Osteoblast (primary cell): Measurements from ENCODE around the gene ERBB3. TPM values are rescaled to one million over a fixed set of nuclear protein-coding genes. Genes with fewer than 3 reads are reported as not detected.
A peak's percentile ranks its signal among the peaks of the same experiment; 100 is the strongest.

Experiments used
- DNase-seq: peaks from one replicate; pipeline ENCODE4 v3.0.0; 2011; ENCODE audit warnings: low spot score, mixed read lengths; ENCODE audit not compliant: insufficient read length; ENCODE audit errors: missing footprints
- H2AFZ ChIP-seq: 2 replicates; pipeline ENCODE4 v1.6.0; 2011; ENCODE audit warnings: mild to moderate bottlenecking, low read length
- H3K27ac ChIP-seq: 2 replicates; pipeline ENCODE4 v1.5.1; 2011; ENCODE audit warnings: mild to moderate bottlenecking, low read depth, low read length, moderate library complexity
- H3K27me3 ChIP-seq: 2 replicates; pipeline ENCODE4 v1.6.0; 2012; ENCODE audit warnings: mild to moderate bottlenecking, control low read depth, inconsistent platforms, low read length, moderate library complexity; ENCODE audit not compliant: insufficient read depth
- H3K36me3 ChIP-seq: 2 replicates; pipeline ENCODE4 v1.5.1; 2011; ENCODE audit warnings: mild to moderate bottlenecking, low read length, control low read depth, moderate library complexity; ENCODE audit not compliant: insufficient read depth
- H3K4me1 ChIP-seq: 2 replicates; pipeline ENCODE4 v1.5.1; 2011; ENCODE audit warnings: mild to moderate bottlenecking, low read length, control low read depth, moderate library complexity; ENCODE audit not compliant: insufficient read depth
- H3K4me2 ChIP-seq: 2 replicates; pipeline ENCODE4 v1.6.0; 2011; ENCODE audit warnings: mild to moderate bottlenecking, low read length; ENCODE audit not compliant: insufficient read depth
- H3K4me3 ChIP-seq: fragments of 200-600 bp; sonication (generic); 3 replicates; pipeline ENCODE4 v1.5.1; 2012; ENCODE audit warnings: mild to moderate bottlenecking, low read length, inconsistent platforms; ENCODE audit not compliant: insufficient read depth
- H3K79me2 ChIP-seq: 2 replicates; pipeline ENCODE4 v1.6.0; 2012; ENCODE audit warnings: mild to moderate bottlenecking, low read length, control low read depth, inconsistent platforms; ENCODE audit not compliant: insufficient read depth
- H3K9me3 ChIP-seq: 2 replicates; pipeline ENCODE4 v1.5.1; 2011; ENCODE audit warnings: low read depth, low read length, control low read depth
- H4K20me1 ChIP-seq: 2 replicates; pipeline ENCODE4 v1.6.0; 2012; ENCODE audit warnings: mild to moderate bottlenecking, low read length, control low read depth; ENCODE audit not compliant: insufficient read depth
- CTCF ChIP-seq: IDR thresholded peaks from 2 replicates; pipeline ENCODE4 v1.5.1; 2011; ENCODE audit warnings: mild to moderate bottlenecking, low read depth, low read length, moderate library complexity; ENCODE audit errors: extremely low read depth
- total RNA-seq: library from RNA; depleted of rRNA; stranded (reverse); fragments of >200 nt; gene quantifications from 2 replicates; pipeline ENCODE4 v1.2.3, GENCODE V29; 2012

Gene ERBB3
- total RNA-seq, 1 donor, result 1.1 TPM

GRCh38 chr12:56117778-56118687, 38.1 kb downstream of the ERBB3 start, which contains the start of gene ZC3H10:
TSS of gene ZC3H10 (plus strand) at chr12:56118266. CDS start at chr12:56120563, 2,297 bp downstream.
- H3K36me3 ChIP-seq, result peaks cover 27% of the 10 kb centered on the region
- peaks cover 16% of the 10 kb centered on the region for H4K20me1 ChIP-seq
- peak within 1 kb of the TSS; percentile 85 for H3K4me3 ChIP-seq
- TF ChIP-seq CTCF, result peak; percentile 39
- peaks cover 29% of the 10 kb centered on the region for H3K4me1 ChIP-seq
- H3K9me3 ChIP-seq, result no peaks in the 10 kb centered on the region
- H2AFZ ChIP-seq, result peak within 1 kb of the TSS; percentile 61
- H3K27ac ChIP-seq, result peak within 1 kb of the TSS; percentile 92
- H3K27me3 ChIP-seq, result no peaks in the 10 kb centered on the region
- peaks cover 33% of the 10 kb centered on the region for H3K79me2 ChIP-seq
- peak within 1 kb of the TSS; percentile 99 for H3K4me2 ChIP-seq
- DNase-seq, result peak; percentile 93

- Histone ChIP-seq H3K27me3 (no peaks in the 10 kb centered on the region), H3K9me3 (no peaks in the 10 kb centered on the region), H3K36me3 (peaks cover 20% of the 10 kb centered on the region), H4K20me1 (peaks cover 16% of the 10 kb centered on the region), H2AFZ (peak overlapping the region; percentile 61), H3K27ac (peak overlapping the region; percentile 92), H3K4me1 (peaks cover 29% of the 10 kb centered on the region), H3K4me3 (peak overlapping the region; percentile 85), H3K4me2 (peak overlapping the region; percentile 99), H3K79me2 (peaks cover 35% of the 10 kb centered on the region)
- no peak for DNase-seq
- no peak for TF ChIP-seq CTCF
Observed at GRCh38 chr12:56118688-56119357, 38.9 kb downstream of the ERBB3 start.

- peak; percentile 93 for DNase-seq
- Histone ChIP-seq H3K36me3 (peaks cover 18% of the 10 kb centered on the region), H3K4me1 (peaks cover 29% of the 10 kb centered on the region), H3K4me3 (peak overlapping the region; percentile 85), H3K27me3 (no peaks in the 10 kb centered on the region), H3K79me2 (peaks cover 39% of the 10 kb centered on the region), H4K20me1 (peaks cover 16% of the 10 kb centered on the region), H2AFZ (no peak overlapping the region), H3K27ac (peak overlapping the region; percentile 92), H3K4me2 (peak overlapping the region; percentile 99), H3K9me3 (no peaks in the 10 kb centered on the region)
- peak; percentile 86 for TF ChIP-seq CTCF
Observed at GRCh38 chr12:56119361-56119796, 39.4 kb downstream of the ERBB3 start.
